AG08396 (cell line): ENCODE measurements around the gene PSMB7.

Source experiments
- DNase-seq: peaks from one replicate; pipeline ENCODE4 v3.0.0; 2012; ENCODE audit warnings: low spot score, mixed read lengths

The PSMB7 gene

GRCh38 chr9:124345063-124345462, 70.2 kb downstream of the PSMB7 start:
- DNase-seq = no peak

- no peak for DNase-seq
Measured at GRCh38 chr9:124344291-124345050, 70.8 kb downstream of the PSMB7 start.

GRCh38 chr9:124343533-124344290, 71.5 kb downstream of the PSMB7 start:
- no peak for DNase-seq

GRCh38 chr9:124342776-124343485, 72.3 kb downstream of the PSMB7 start:
- peak; percentile 95 for DNase-seq

GRCh38 chr9:124342402-124342775, 72.9 kb downstream of the PSMB7 start:
- no peak for DNase-seq

- DNase-seq = no peak
Measured at GRCh38 chr9:124341455-124342170, 73.6 kb downstream of the PSMB7 start.

GRCh38 chr9:124340219-124341069, 74.8 kb downstream of the PSMB7 start:
- no peak for DNase-seq

GRCh38 chr9:124339603-124340146, 75.6 kb downstream of the PSMB7 start:
- no peak for DNase-seq

GRCh38 chr9:124337562-124337961, 77.7 kb downstream of the PSMB7 start:
- no peak for DNase-seq

- no peak for DNase-seq
Measured at GRCh38 chr9:124335320-124335707, 79.9 kb downstream of the PSMB7 start.

- no peak for DNase-seq
Measured at GRCh38 chr9:124334568-124335319, 80.5 kb downstream of the PSMB7 start.

GRCh38 chr9:124333203-124333579, 82.1 kb downstream of the PSMB7 start:
- DNase-seq = no peak

GRCh38 chr9:124332361-124333202, 82.7 kb downstream of the PSMB7 start:
- DNase-seq = no peak

- DNase-seq = no peak
Measured at GRCh38 chr9:124331580-124331979, 83.7 kb downstream of the PSMB7 start.

GRCh38 chr9:124330011-124330697, 85.1 kb downstream of the PSMB7 start:
- DNase-seq = no peak

GRCh38 chr9:124329206-124329792, 85.9 kb downstream of the PSMB7 start:
- no peak for DNase-seq

- DNase-seq = no peak
Measured at GRCh38 chr9:124328285-124328684, 87.0 kb downstream of the PSMB7 start.

- no peak for DNase-seq
Measured at GRCh38 chr9:124327491-124327890, 87.8 kb downstream of the PSMB7 start.
